Psoas muscle (tissue), 8 donors: Measurements from ENCODE around the gene TEX19. TPM values are rescaled to one million over a fixed set of nuclear protein-coding genes. Genes with fewer than 3 reads are reported as not detected.
A peak's percentile ranks its signal among the peaks of the same experiment; 100 is the strongest.

ENCODE experiments used
- ATAC-seq, 4 donors: fragments of 200-7000 bp; cut with Tn5 transposase; one replicate each; pipeline ENCODE4 v1.9.1; 2020; ENCODE audit warnings: moderate library complexity in 3 of 4, mild to moderate bottlenecking in 2 of 4
- DNase-seq, 2 donors: peaks; one replicate each; pipeline ENCODE4 v3.0.0-alpha.2; 2020
- H3K27ac ChIP-seq: fragments of 200-600 bp; one replicate; pipeline ENCODE4 v1.8.0; 2022
- H3K27me3 ChIP-seq, 3 donors: fragments of 200-600 bp in 1 of 3; one replicate each; pipeline versions ENCODE4 v1.6.1 to v1.8.0; 2013 to 2022; ENCODE audit warnings: low read length in 2 of 3, mild to moderate bottlenecking in 2 of 3, moderate library complexity in 1 of 3; ENCODE audit not compliant: insufficient read depth in 3 of 3
- H3K36me3 ChIP-seq, 2 donors: fragments of 200-600 bp in 1 of 2; one replicate each; pipeline versions ENCODE4 v1.6.1 to v1.8.0; 2013 to 2022; ENCODE audit warnings: low read depth in 1 of 2, mild to moderate bottlenecking in 1 of 2, moderate library complexity in 1 of 2; ENCODE audit not compliant: insufficient read depth in 1 of 2
- H3K4me1 ChIP-seq: fragments of 200-600 bp; one replicate; pipeline ENCODE4 v1.8.0; 2022
- H3K4me3 ChIP-seq: fragments of 200-600 bp; one replicate; pipeline ENCODE4 v1.8.0; 2022; ENCODE audit warnings: mild to moderate bottlenecking
- H3K9me3 ChIP-seq: fragments of 200-600 bp; one replicate; pipeline ENCODE4 v1.8.0; 2022
- CTCF ChIP-seq: fragments of 200-600 bp; IDR thresholded peaks from one replicate; pipeline ENCODE4 v1.8.0; 2022; ENCODE audit warnings: antibody characterized with exemption
- WGBS, 3 donors: extraction: QIAGEN DNeasy Blood & Tissue Kit; methylation state at CpG; one replicate each; pipeline versions ENCODE4 v1.1.6 to v1.1.7; 2013; 5-methylcytosine and 5-hydroxymethylcytosine counted together
- intact Hi-C, 2 donors: fragments of 100-400 bp; cut with DNase I; formaldehyde crosslinking; loops; one replicate each; pipeline versions ENCODE4 v1.11.0 to v1.14.2; 2022
- polyA plus RNA-seq, 3 donors: library from polyadenylated mRNA; stranded (reverse); fragments of 200-250 nt; gene quantifications; one replicate each; pipeline ENCODE4 v1.2.3, GENCODE V29; 2013
- total RNA-seq, 4 donors: library from RNA; stranded (reverse); fragmentation: NEBNext Ultra II Directional in 2 of 4; extraction: Animal tissue kit (Norgen Biotek cat#: 25700) in 2 of 4; gene quantifications; one replicate each; pipeline versions ENCODE4 v1.2.1 to v1.2.4, GENCODE V29; 2021 to 2023
- donor health status: healthy with polysubstance abuse.
- donor health status: DM: no; HTN: no; CAD: no; lungs with moderate emphysema.
- donor health status: Bipolar disorder and iron deficiency.
- donor health status: healthy.
- donor health status: DM: yes; HTN: yes; CAD: no.
- donor health status: DM: no; HTN: no; CAD: no.
- donor health status: DM: no; HTN: no; CAD: no.
- donor health status: DM: yes; HTN: yes; CAD: no.

Gene TEX19
- total and polyA plus RNA-seq, 7 donors = 0.07 to 0.35 (median 0.17) TPM; not detected in 2

GRCh38 chr17:82339634-82340580, 19.1 kb upstream of the TEX19 start:
- H3K9me3 ChIP-seq = no peaks in the 10 kb centered on the region

GRCh38 chr17:82342361-82343079, 16.5 kb upstream of the TEX19 start:
- Histone ChIP-seq H3K36me3 (no peaks in the 10 kb centered on the region), H3K27me3 (no peaks in the 10 kb centered on the region), H3K4me3 (no peak overlapping the region), H3K9me3 (no peaks in the 10 kb centered on the region), H3K27ac (no peak overlapping the region), H3K4me1 (peaks cover 11% of the 10 kb centered on the region)
- TF ChIP-seq CTCF = no peak
- intact Hi-C loops = no loop called here
- 72 to 75% (median 73%) methylated on average over 28 of the region's 28 CpGs for WGBS, 3 donors
- no peak for DNase-seq
- no peak for ATAC-seq

More at GRCh38 chr17:82339634-82340580, 19.1 kb upstream of the TEX19 start:
- ATAC-seq (peak in 1 of 4 donors; percentile 23), DNase-seq (peak in 1 of 2 donors; percentile 38)
- no peaks in the 10 kb centered on the region for H3K36me3 ChIP-seq
- intact Hi-C loops = no loop called here
- no peak for TF ChIP-seq CTCF
- peak overlapping the region; percentile 56 for H3K4me3 ChIP-seq
- H3K27me3 ChIP-seq = peaks cover 0 to 2% (median 0%) of the 10 kb centered on the region in 3 donors
- 40 to 56% (median 50%) methylated on average over 10 of the region's 10 CpGs for WGBS, 3 donors
- H3K4me1 ChIP-seq = peaks cover 11% of the 10 kb centered on the region
- no peak overlapping the region for H3K27ac ChIP-seq

- Histone ChIP-seq H3K9me3 (no peaks in the 10 kb centered on the region), H3K4me1 (peaks cover 10% of the 10 kb centered on the region), H3K4me3 (no peak overlapping the region), H3K27ac (no peak overlapping the region), H3K36me3 (no peaks in the 10 kb centered on the region), H3K27me3 (no peaks in the 10 kb centered on the region)
- DNase-seq = no peak
- intact Hi-C loops = no loop called here
- TF ChIP-seq CTCF = no peak
- ATAC-seq = no peak
- WGBS, 3 donors = 90 to 96% (median 93%) methylated on average over 5 of the region's 5 CpGs
Observed at GRCh38 chr17:82343560-82343959, 15.5 kb upstream of the TEX19 start.

- DNase-seq = peak in 1 of 2 donors; percentile 38
- TF ChIP-seq CTCF = no peak
- WGBS, 3 donors = 77 to 88% (median 85%) methylated on average over 24 of the region's 24 CpGs
Observed at GRCh38 chr17:82344175-82344907, 14.7 kb upstream of the TEX19 start.

More at GRCh38 chr17:82344175-82344907, 14.7 kb upstream of the TEX19 start:
- intact Hi-C loops = no loop called here
- Histone ChIP-seq H3K27me3 (no peaks in the 10 kb centered on the region), H3K4me3 (no peak overlapping the region), H3K9me3 (no peaks in the 10 kb centered on the region), H3K4me1 (peaks cover 3% of the 10 kb centered on the region), H3K36me3 (no peaks in the 10 kb centered on the region), H3K27ac (no peak overlapping the region)
- ATAC-seq = no peak
